Activated CD4-positive, alpha-beta T cell treated with anti-CD3 and anti-CD28 coated beads for 48 hours (primary cell): ENCODE results near the gene ICA1L.
A peak's percentile ranks its signal among the peaks of the same experiment; 100 is the strongest.
"Not testable (repeated sequence)": the region's sequence is repeated elsewhere in the genome, so short reads cannot be mapped to it uniquely, and the experiment has no call there.

Source experiments
- DNase-seq: peaks from one replicate; pipeline ENCODE4 v3.0.0-alpha.2; 2020

The ICA1L gene

DNA sequence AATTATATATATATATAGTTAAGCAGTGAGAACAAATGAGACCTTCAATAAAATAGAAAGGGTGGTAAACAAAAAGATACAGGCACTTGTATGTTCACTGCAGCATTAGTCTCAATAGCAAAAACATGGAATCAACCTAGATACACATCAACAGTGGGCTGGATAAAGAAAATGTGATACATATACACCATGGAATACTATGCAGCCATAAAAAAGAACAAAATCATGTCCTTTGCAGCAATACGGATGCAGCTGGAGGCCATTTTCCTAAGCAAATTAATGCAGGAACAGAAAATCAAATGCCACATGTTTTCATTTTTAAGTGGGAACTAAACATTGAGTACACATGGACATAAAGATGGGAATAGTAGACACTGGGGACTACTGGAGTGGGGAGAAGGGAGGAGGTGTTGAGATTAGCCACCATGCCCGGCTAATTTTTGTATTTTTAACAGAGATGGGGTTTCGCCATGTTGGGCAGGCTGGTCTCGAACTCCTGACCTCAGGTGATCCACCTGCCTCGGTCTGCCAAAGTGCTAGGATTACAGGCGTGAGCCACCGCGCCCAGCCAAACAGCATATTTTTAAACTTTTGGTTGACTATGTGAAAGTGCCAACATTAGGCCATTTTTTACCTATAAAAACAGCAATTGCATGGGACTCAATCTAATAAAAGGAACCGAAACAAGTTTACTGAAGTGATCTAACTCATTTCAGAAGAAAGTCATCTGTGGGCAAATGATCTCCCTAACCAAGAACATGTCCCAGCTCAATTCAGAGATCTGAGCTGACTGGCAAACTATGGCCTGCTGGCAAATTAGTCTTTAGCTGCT lies 23.7 kb downstream of the ICA1L start:
- no peak for DNase-seq

DNA sequence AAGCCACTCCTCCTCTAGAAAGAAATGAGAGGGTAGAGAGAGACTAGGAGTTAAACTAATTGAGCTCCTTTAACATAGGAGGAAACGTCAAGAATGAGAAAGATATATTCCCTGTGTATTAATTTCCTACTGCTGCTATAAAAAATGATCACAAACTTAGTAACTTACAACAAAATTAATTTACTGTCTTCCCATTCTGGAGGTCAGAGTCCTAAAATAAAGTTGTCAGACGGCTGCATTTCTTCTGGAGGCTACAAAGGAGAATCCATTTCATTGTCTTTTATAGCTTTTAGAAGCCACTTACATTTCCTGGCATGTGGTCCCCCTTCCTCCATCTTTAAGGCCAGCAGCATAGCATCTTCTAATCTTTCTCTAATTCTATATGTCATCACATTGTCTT lies 26.9 kb downstream of the ICA1L start:
- no peak for DNase-seq

DNA sequence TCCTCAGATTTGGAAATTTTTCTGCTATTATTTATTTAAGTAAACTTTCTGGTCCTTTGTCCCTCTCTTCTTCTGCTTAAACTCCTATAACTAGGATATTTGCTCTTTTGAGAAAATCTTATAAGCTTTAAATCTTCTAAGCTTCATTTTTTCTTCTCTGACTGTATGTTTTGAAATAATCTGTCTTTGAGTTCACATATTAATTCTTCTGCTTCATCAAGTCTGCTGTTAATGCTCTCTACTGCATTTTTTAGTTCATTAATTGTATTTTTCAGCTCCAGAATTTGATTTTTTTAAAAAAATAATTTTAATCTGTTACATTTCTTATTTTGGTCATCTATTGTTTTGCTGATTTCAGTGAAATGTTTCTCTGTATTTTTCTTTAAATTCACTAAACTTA lies 28.9 kb downstream of the ICA1L start:
- DNase-seq, result no peak

DNA sequence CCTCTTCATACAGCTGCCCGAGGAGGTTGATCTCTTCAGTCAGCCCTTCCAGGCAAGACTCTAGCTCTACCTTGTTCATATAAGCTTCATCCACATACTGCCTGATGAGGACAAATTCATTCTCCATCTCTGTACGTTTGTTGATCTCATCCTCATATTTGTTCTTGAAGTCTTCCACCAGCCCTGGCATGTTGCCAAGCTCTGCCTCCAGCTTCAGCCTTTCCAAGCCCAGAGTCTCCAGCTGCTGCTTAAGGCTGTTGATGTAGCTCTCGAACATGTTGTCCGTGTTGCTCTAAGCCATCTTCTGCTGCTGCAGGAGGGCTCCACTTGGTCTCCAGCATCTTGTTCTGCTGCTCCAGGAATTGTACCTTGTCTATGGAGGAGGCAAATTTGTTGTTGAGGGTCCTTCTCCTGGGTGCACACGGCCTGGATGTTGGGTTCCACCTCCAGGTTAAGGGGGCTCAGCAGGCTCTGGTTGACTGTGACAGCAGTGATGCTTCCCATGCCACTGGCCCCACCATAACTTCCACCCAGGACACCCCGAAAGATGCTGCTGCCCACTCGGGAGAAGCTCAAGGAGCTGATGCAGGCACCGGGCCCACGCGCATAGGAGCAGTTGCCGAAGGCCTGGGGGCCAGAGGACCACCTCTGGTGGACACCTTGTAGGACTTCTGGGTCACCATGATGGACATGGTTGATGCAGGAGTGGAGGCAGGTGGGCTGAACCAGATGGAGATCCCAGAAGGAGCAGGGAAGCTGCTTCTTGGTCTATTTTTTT lies 30.3 kb downstream of the ICA1L start:
- no peak for DNase-seq

DNA sequence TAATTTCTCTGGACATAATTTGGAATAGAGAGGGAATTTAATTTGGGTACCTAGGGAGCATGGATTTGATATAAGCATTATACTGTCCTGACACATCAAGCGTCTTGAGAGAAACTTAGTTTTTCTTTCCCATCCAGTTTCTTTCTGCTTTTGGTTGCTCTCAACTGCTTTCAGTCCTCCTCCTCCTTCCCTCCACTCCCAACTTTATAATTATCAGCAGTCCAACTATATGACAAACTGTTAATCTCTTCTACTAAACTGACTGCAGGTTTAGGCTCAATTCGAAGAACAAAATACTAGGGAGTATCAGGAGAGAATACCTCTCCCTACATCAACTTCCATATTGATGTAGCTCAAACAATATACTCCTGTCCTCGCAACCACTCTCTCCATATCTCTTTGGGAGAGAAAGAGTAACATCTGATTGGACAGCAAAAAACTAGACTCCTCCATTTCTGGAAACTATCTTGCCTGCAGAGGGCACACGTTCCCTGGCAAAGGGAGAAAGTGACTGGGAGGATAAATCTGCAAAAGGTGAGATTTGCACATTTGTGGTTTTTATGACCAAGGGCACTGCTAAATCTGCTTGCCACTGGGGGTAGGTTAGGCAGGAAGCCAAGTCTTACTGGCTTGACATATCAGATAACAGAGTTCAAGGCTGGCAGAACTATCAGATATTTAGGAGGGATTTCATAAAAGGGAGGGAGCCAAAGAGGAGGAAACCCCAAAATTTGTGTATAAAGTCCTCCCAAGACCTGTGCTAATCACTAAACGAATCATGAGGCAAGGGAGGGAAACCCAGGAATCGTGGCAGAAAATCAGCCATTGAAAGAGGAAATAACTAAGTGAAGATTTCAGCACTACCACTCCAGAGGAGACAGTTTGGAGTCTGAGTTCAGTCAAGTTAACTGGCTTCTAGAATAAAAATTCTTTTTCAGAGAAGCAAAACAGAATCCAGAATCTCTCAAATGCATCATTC lies 40.0 kb downstream of the ICA1L start:
- DNase-seq, result peak; percentile 60

DNA sequence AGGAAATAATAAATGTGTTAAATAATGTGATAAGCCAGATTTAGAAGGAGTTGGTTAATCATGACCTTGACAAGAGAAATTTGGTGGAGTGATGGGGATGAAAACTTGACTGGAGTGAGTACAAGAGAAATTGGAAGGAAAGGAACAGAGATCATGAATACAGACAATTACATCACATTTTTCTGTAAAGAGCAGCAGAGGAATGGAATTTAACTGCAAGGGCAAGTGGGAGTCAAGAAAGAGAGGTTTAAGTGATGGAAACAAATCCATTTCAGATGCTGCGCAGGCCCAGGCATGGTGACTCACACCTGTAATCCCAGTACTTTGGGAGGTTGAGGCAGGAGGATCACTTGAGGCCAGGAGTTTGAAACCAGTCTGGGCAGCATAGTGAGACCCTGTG lies 46.7 kb downstream of the ICA1L start:
- no peak for DNase-seq

DNA sequence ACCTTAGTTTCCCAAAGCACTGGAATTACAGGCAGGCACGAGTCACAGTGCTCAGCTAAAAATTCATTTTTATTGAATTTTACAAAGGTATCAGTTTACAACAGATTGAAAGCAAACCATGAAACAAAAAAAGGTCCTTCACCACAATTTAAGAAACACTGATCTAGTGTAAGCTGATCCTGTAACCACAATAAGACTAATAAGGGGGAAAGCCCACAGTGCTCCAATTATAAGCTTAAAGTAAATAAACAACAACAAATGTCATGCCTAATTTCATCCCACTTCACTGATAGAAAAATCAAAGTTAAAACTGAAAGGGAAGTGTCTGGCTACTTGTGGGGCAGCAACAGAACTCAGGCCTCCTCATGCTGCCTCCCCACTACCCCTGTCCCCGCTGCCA lies 49.2 kb downstream of the ICA1L start:
- DNase-seq, result no peak

DNA sequence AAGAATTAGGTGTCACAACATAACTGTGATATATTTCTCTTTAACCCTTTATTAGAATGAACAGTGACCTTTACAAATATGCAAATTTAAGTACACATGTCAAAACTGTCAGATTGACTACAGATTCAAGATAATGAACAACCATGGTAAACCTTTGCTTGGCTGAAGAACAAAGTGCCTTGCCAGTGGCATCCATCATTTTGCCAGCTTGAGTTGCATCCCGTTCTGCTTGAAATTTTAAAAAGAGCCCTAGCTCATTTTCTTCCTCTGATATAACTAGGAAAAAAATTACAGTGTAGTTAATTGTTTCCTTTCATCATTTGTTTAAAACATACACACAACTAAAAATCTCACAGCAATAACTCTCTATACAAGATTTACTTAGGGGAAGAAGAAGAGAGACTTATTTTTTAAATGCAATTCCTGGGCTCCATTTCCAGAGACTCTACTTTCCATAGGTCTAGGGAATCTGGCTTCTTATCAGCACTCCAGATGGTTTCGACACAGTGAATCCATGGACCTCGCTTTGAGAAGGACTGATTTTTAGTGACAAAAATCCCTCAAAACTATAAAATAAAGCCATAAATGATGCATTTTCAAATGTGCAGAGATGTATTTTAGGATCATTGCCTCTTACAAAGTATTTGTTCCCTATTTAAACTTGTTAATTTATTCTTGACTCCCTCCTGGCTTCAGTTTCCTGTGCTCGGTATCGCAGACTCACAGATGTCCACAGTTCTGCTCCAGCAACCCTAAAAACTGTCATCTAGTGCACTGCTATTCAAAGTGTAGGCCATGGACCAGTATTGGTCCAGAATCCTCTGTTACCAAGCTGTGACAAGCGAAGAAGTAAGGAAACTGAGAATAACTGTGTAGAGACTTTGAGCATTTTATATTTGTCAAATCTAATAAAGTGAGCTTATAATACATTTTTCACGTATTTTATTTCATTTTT lies 50.1 kb downstream of the ICA1L start:
- DNase-seq, result no peak

DNA sequence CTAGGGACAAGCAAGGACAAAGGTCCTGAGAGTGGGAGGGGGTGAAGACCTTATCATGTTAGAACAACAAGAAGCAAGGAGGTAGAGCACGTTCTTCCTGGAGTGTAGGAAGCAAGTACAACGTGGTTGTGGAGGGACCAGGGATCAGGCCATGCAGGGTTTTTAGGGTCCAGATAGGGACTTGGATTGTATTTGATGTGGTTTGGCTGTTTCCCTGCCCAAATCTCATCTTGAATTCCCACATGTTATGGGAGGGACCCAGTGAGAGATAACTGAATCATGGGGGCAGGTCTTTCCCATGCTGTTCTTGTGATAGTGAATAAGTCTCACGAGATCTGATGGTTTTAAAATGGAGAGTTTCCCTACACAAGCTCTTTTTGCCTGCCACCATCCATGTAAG lies 53.2 kb downstream of the ICA1L start:
- DNase-seq, result no peak

DNA sequence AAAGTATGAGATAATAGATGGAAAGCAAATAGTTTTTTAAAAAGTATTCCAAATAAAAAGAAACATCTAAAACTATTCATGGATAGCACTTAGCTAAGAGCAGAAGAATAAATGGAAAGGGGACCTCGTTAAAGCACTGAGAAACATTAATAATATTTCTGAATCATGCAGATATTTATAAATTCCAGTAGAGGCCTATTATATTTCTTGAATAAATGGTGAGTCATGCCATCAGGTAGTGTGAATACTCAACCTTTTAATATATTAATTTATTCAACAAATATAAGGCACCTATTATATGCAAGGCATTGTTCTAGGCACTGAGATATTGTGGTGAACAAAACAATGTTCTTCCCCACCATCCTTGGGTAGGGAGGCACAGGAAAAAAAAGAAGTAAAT lies 53.8 kb downstream of the ICA1L start:
- DNase-seq, result no peak

DNA sequence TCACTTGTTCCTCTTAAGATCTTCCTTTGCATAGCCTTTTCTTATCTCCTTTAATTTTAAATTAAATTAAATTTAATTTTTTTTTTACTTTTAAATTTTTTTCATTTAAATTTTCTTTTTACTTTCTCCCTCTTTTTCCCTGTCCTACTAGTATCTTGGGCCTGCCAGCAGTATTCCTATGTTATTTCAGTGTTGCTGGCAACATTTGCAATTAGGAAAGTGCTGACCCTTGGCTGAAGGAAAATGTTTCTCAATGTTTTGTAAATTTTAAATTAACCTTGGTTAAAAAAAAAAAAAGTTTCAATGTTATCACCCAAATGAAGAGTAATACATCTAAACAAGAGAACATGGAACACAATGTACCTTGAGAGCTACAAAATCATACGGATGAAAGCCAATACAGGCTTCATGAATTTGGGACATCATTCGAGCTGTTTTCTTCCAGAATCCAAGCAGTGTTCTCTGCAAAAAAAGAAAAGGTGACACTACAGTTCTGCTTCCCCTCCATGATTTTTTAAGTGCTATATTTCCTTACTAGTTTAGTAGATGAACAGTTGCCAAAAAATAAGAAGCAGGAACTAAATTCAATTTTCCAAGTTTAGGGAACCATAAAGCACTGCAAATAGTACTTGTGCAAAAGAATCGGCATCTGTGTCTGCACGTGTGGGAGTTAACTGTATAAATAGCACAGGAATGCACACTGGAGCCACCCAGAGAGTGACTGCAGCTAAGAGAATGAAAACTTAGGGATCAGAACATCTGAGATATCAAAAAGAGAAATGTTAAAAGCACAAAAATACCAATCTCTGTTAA lies 55.8 kb downstream of the ICA1L start:
- no peak for DNase-seq

DNA sequence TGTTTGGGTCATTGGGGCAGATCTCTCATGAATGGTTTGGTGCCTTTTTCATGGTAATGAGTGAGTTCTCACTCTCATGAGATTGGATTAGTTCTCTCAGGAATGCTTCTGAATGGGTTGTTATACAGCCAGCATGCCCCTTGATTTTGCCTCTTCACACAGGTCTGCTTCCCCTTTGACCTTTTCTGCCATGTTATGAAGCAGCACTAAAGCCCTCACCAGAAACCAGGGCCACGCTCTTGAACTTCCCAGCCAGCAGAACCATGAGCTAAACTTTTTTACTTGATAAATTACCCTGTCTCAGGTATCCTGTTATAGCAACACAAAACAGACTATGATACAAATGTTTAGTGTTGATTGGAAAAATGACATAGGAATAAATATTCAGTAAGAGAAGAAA lies 57.3 kb downstream of the ICA1L start:
- DNase-seq, result no peak

DNA sequence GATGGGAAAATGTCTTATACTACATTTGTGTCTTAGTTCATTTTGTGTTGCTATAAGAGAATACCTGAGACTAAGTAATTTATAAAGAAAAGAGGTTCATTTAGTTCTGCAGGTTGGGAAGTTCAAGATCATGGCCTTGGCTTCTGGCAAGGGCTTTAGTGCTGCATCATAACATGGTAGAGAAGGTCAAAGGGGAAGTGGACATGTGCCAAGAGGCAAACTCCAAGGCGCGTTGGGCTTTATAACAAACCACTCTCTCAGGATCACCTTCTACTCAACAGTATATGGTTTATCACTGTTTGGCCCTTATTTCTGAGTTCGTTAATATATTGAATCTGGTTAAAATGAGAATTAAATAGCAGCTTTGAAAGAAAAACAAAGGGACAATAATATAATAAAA lies 58.2 kb downstream of the ICA1L start:
- no peak for DNase-seq

DNA sequence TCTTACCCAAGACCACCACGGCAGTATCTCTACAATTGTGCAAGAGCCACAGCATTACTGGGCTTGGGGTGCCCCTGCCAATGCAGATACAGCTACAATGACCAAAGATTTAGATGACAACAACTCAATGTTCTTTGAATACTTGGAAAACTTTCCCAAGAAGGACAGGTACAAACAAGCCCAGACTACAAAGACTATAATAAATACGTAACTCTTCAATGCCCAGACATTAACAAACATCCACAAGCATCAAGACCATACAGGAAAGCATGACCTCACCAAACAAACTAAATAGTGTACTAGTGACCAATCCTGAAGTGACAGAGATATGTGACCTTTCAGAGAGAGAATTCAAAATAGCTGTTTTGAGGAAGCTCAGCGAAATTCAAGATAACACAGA lies 62.8 kb downstream of the ICA1L start:
- no peak for DNase-seq

DNA sequence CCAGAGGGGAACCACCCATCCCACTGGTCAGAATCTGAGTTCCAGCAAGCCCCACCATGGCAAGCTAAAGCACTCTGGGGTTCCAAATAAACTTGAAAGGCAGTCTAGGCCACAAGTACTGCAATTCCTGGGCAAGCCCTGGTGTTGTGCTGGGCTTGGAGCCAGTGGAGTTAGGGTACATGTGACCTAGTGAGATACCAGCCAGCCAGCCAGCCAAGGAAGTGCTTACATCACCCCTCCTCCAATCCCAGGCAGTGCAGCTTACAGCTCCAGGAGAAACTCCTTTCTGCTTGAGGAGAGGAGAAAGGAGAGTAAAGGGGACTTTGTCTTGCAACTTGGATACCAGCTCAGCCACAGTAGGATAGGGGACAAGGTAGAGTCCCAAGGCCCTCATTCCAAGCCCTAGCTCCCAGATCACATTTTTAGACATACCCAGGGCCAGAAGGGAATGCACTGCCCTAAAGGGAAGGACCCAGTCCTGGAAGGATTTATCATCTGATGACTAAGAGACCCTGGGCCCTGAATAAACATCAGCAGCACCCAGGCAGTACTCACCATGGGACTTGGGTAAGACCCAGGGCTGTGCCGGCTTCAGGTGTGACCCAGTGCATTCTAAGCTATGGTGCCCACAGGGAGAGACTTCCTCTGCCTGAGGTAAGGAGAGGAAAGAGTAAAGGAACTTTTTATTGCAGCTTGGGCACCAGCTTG lies 64.0 kb downstream of the ICA1L start:
- DNase-seq, result not testable (repeated sequence)

DNA sequence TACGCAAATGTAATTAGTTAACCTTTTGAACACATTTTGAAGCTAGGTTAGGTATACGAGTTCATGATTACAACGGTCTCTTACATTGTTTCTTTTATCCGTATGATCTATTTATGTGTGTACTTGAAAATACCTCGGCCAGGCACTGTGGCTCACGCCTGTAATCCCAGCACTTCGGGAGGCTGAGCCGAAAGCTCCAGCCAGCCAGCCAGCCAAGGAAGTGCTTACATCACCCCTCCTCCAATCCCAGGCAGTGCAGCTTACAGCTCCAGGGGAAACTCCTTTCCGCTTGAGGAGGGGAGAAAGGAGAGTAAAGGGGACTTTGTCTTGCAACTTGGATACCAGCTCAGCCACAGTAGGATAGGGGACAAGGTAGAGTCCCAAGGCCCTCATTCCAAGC lies 65.7 kb downstream of the ICA1L start:
- DNase-seq, result not testable (repeated sequence)

DNA sequence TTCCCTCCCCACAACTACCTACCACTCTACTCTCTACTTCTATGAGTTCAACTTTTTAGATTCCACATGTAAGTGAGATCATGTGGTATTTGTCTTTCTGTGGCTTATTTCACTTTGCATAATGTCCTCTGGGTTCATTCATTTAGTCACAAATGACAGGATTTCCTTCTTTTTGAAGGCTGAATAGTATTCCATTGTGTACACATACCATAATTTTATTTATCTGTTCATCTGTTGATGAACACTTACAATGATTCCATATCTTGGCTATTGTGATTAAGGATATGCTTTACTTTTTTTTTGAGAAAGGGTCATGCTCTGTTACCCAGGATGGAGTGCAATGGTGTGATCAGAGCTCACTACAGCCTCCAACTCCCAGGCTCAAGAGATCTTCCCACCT lies 73.6 kb downstream of the ICA1L start:
- DNase-seq, result no peak

DNA sequence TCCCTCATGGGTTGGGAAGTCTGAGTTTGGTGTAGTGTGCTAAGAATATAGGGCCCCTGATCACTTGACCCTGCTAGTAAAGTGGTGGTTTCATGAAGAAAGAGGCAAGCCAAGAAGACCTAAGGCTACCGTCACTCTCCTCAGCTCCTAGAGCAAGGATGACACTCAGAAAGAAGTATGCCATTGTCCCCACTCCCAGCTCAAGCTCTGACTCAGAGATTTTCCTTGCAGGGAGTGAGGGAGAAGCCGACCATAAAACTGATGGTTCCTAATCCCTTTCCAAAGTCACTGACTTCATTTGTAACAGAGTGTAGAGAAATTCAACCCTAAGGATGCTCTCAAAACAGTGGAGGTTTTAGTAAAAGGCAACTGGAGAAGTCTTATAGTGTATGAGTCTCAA lies 80.9 kb downstream of the ICA1L start:
- DNase-seq, result no peak

DNA sequence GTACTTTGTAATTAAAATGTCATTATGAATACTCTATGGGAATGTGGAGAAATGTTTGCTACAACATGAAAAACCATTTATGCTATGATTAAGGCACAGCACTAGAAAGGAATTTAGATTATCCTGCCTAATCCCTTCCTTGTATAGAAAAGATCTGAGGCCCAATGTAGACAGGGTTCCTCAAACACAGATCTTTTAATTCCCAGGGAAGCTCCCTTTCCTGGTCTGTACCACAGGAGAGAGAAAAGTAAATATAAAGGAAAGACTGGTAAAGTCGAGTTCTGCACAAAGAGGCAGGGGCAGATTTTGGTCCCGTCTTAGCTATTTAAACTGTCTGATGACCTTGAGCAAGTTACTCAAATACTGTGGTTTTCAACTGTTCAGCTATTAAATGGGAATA lies 84.7 kb downstream of the ICA1L start:
- DNase-seq, result no peak

DNA sequence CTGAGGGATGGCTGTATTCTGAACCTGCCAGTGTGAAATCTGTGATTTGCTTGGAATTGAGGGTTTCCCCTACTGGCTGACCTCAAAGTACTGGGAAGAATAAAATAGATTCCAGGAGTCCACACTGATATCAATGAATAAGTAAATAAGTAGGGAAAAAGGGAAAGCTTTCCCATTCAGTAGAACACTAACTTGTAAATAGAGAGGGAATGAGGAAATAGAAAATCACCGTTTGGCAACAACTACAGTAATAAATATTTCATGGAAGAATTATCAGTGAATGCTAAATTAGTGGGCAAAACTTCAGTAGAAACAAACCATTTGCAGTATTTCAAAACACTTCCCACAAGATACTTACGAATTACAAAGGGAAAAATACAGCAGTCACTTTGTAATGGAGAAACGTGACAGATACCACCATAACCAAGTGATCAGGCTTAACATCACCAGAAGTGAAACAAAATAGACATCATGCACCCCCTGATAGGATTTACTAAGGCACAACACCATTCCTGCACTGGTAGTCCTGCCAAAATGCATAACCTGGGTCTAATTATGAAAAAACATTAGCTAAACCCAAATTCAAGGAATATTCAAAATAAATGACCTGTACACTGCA lies 88.5 kb downstream of the ICA1L start:
- DNase-seq, result no peak
